NCI-H1048 (cell line): ENCODE measurements around the gene BLVRA.
"Not testable (repeated sequence)": the region's sequence is repeated elsewhere in the genome, so short reads cannot be mapped to it uniquely, and the experiment has no call there.

Experiments
- DNase-seq: peaks from one replicate; lab custom pipeline; 2025; lab: John Stamatoyannopoulos, UW

The BLVRA gene

DNA sequence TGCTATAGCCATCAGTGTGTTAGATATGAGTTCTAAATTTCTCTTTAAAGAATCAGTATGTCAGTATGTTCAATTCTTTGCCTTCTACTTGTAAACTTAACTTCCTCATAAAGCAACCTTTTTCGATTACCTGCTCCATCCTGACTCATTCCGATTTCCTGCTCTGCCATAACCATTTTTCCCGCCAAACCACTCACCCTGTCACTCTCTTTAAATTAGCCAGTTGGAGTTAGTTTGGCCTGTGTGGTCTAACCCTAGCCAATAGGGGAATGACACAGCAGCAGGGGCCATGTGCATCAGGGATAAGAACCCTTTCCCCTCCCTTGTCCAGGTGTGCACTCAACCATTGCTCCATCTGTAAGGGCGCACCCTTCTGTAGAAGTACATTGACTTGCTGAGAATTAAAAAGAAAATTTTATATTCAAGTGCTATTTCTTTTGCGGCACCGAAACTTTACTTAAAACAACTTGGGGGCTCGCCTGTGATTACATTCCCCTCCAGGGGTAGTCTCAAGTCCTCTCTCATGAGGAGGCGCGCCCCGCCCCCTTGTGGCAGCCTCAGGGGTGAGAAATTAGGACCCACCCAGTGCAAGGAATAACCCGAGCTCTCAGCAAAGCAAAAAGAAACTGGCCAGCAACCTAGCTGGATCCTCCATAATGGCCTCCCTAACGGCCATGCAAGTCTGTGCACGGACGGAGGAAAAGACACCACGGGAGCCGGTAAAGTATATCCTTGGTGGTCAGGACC is 51.9 kb downstream of the BLVRA start:
- not testable (repeated sequence) for DNase-seq

DNA sequence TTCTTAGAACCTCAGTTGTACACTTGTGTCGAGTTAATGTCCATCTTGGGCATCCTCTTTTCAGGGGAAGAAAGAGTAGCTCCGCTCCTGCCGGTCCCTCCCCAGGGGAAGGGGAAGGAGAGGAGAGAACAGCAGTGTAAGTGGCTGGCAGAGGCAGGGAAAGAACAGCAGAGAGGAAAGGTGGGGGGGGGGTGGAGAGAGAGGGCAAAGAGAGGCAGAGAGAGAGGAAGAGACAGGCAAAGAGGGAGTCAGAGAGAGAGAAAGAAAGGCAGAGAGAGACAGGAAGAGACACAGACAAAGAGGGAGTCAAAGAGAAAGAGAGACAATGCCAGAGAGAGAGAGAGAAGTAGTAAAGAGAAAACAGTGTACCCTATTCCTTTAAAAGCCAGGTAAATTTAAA is 56.9 kb downstream of the BLVRA start:
- no peak for DNase-seq

DNA sequence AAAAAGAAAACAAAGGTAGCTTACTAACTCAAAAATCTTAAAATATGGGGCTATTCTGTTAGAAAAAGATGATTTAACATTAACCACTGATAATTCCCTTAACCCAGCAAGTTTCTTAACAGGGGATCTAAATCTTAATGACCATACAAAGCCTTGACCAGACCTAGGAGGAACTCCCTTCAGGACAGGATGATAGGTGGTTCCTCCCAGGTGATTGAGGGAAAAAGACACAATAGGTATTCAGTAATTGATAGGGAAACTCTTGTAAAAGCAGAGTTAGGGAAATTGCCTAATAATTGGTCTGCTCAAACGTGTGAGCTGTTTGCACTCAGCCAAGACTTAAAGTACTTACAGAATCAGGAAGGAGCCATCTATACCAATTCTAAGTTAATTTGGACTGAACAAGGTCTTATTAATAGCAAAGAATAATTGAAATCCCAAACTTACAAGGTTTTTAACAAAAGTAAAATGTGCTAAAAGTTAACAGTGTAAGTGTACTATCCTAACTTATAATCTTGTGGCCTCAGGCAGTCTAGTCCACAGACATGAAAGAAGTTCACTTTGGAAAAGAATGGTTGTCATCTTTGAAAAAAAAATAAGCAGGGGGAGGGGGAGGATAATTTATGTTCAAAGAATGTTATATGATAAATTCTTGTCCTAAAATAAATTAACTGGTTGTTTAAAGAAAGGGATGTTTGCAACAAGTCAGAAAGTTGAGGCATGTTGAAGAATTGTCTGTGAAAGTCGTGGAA is 57.7 kb downstream of the BLVRA start:
- not testable (repeated sequence) for DNase-seq

DNA sequence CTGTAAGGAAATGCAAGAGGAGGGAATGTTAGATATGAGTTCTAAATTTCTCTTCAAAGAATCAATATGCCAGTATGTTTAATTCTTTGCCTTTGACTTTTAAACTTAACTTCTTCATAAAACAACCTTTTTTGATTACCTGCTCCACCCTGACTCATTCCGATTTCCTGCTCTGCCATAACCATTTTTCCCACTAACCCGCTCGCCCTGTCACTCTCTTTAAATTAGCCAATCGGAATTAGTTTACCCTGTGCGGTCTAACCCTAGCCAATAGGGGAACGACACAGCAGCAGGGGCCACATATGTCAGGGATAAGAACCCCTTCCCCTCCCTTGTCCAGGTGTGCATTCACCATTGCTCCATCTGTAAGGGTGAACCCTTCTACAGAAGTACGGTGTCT is 64.9 kb downstream of the BLVRA start:
- not testable (repeated sequence) for DNase-seq

DNA sequence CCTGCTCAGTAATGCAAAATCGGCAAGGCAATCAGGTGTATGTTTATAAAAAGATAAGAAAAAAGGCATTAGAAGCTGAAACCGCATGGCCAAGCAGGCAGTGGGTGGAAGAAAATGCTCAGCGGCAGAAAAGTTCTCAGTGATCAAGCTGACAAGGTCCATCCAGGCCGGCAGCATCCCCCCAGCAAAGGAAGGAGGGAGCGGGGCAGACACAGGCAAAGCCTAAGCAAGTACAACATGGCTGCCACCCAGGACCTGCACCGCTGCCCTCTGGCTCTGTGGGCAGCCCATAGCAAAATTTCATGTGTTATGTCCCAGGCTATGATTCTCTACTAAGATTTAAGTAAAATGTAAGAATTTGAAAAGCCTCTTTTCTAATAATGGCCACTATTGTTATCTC is 65.5 kb downstream of the BLVRA start:
- DNase-seq: no peak

DNA sequence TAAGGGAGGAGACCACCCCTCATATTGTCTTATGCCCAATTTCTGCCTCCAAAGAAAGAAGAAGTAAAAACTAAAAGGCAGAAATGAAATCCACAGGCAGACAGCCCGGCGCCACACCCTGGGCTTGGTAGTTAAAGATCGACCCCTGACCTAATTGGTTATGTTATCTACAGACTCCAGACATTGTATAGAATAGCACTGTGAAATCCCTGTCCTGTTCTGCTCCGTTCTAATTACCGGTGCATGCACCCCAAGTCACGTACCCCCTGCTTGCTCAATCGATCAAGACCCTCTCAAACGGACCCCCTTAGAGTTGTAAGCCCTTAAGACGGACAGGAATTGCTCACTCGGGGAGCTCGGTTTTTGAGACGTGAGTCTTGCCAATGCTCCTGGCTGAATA is 66.0 kb downstream of the BLVRA start:
- not testable (repeated sequence) for DNase-seq

DNA sequence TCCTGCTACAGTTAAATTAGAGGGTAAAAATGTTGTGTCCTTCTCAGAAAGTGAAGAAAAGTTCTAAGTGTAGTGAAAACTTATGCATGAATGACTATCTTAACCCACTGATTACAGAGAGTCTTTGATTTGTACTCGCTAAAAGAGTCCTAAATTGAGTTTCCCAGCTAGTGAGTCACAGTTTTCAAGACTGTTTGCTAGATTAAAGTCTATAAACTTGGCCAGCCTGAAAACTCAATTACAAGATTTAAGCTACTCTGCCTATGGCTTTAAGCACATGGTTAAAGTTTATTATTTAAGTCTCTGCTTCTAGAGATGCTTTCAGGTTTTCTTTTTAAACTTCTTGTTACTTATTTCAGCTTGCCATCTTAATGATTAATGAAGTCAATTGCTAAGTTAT is 66.5 kb downstream of the BLVRA start:
- DNase-seq: no peak

DNA sequence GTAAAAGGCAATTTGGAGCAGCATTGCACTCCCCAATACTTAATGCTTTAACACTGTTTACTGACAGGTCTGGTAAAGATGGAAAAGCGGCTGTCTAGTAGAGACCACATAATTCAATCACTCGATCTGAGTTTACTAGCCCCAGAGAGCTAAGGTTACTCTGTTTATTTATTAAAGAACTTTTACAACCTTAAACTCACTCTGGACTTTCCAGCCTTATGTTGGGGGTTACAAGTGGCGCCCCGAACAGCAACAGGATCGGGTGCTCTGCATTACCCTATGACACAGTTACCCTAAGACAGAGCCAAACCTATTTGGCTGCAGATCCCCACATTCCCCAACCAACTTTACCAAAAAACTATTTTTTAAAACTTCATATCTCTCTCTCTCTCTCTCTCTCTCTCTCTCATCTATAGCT is 66.9 kb downstream of the BLVRA start:
- no peak for DNase-seq

DNA sequence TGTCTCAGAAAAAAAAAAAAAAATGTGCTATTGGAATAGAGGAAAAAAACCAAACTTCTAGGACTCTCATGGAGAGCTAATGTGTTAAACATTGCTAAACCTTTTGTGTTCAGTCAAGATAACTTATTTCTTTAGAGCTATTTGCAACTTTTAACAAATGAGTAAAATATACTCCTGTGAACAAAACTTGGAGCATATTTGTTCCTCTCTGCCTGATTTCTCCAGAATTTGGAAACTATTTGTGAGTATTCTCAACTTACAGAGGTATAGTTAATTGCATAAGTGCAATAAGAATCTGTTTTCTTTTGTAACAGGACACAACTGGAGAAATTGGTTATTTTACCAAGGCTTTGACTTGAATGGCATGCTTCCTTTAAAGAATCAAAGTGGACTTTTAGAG is 72.4 kb downstream of the BLVRA start:
- DNase-seq: not testable (repeated sequence)

DNA sequence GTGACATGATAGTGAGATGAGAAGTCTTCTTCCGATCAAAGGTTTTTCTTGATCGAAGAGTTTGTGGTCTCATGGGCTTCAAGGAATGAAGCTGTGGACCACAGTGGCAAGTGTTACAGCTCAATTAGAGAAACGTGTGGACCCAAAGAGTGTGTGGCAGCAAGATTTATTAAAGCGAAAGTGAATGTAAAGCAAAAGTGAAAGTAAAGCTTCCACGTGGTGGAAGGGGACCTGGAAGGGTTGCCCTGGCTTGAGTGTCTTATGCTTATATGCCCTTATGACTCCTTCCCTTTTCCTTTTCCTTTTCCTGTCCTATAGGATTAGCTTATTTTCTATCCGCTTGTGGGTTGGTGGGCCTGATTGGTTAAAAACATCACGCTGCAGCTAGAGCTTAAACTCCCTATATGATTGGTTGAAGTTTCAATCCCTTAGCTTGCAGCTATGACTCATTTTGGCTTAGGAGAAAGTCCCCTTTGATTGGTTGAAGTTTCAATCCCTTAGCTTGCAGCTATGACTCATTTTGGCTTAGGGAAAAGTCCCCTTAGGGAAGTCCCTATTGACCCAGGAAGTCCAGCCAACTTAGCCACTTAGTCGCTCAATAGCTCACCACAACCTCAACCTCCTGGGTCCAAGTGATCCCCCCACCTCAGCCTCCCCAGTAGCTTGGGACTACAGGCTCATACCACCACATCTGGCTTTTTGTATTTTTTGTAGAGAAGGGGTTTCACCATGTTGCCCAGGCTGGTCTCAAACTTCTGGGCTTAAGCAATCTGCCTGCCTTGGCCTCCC is 76.2 kb downstream of the BLVRA start:
- no peak for DNase-seq

DNA sequence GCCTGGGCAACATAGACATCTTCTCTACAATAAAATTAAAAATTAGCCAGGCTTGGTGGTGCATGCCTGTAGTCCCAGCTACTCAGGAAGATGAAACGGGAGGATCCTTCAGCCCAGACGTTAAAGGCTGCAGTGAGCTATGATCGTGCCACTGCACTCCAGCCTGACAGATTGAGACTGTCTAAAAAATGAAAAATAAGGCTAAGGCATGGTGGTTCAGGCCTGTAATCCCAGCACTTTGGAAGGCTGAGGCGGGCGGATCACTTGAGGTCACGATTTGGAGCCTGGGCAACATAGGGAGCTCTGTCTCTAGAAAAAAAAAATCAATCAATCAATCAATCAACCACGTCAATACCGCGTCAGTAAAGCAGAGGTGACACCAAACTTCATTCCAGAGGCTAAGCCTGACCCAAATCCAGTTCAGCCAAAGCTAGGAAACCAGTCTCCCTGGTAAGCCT is 79.8 kb downstream of the BLVRA start:
- DNase-seq: no peak

DNA sequence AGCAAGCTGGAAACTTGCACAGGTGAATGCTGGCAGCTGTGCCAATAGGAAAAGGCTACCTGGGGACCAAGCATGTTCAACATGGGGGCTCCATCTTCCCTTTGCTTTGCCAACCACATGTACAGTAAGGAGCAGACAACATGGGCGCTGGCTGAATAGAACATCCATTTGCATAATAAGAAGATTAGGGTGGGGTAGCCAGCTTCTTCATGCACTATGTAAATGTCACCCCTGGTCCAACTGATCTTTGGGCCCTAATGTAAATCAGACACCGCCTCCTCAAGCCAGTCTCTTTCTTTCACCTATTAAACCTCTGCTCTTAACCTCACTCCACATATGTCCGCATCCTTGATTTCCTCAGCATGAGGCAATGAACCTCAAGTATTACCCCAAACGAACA is 84.8 kb downstream of the BLVRA start:
- DNase-seq: no peak

DNA sequence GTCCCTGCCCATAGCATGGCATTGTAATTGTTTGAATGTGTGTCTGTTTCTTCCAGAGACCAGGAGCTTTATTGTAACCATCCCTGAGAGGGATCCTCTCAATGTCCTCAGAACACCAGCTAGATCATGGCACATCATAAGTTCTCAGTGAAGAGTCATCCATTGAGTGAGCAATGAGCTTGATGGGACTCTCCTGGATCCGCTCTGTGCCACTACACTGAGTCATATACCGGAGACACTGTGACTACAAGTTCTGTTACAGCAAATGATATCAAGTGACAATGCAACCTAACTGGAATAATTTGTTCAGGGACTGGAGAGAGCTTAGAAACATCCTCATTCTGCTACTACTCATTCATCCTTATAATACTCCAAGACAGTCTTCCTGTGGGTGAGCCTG is 85.8 kb downstream of the BLVRA start:
- no peak for DNase-seq

DNA sequence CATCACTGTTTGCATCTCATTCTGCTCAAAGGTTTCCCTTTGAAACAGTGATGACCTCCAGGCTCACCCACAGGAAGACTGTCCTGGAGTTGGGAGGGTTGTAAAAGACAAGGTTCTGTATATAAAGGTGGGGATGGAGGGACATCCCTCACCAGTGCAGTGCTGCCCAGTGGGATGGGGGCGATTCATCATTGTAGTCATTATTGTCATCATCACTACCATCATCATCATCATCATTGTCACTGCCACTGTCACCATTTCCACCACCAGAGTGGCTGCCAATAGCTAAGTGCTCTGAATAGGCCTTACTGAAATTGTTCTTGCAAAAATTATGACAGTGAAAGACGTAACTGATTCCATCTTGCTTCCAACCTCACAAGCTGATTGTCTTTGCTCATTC is 86.2 kb downstream of the BLVRA start:
- DNase-seq: no peak

DNA sequence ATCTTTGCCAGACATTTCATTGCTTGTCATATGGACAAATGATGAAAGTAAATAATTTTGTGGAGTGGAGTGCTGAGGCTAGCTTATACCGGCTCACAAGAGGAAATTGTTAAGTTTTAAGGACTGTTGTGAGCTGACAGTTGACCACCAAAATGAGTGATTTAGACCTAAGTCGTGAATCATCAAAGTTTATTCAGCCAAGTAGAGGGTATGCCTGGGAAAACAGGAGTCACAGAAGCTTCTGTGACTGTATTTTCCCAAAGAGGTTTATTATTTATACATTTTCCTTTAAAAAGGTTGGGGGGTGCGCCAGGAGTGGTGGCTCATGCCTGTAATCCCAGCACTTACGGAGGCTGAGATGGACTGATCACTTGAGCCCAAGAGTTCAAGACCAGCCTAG is 89.0 kb downstream of the BLVRA start:
- DNase-seq: no peak

DNA sequence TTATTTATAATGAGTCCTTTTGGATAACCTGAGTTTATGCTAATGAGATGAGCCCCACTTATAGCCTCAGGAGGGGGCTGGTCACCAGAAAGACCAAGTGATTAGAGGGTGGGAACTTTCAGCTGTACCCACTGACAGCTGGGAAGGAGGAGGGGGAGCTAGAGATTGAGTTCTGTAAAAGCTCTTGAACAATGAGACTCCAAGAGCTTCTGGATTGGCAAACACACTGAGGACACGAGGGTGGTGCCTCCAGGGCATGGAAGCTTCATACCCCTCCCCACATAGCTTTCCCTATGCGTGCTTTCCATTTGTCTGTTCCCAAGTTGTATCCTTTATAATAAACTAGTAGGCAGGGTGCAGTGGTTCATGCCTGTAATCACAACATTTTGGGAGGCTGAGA is 90.6 kb downstream of the BLVRA start:
- DNase-seq: no peak

DNA sequence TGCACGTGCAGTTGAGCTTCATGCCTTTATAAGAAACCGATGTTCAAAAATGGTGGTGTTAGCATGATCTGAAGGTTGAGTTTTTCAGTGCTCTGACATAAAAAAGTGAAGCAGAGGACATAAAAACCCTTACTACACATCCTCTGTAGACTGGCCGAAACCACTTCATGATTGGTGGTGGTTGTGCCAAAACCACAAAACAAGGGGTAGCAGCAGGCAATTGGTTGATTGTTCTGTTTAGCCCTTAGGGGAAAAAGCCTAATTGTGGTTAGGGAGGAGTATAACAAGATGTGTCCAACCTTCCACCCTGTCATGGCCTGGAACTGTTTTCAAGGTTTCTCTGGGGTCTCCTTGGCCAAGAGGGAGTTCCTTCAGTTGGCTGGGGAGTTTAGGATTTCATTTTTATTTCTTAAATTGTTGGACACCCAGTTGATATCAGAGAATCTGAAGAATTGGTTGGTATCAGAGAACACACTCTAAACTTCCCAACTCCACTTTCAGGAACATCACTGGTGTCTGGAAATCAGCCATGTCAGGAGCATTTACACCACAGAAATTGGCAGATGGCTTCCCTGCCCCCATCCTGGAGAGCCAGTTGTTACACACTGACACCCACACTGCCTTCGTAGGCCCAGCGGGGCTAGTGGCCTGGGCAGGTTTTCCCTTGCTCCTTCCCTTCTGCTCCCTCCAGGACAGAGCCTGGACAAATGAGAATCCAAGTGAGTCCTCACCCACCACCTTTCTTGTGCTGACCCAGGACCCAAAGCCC is 92.1 kb downstream of the BLVRA start:
- no peak for DNase-seq

DNA sequence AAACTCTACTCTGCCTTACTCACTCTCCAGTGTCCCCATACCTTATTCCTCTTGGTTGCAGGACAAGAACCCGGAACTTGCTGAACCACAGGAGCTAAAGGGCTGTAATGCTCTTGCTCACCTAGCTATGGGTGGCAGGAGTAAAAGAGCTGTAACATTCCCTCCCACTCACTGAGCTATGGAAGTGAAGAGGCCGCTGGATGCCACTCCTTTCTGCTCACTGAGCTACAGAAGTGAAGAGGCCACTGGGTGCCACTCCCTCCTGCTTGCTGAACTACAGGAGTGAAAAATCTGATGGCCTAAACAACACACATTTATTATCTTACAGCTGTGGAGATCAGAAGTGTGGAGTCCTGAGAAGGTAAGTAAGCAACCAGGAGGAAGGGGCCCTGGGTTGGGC is 93.3 kb downstream of the BLVRA start:
- DNase-seq: no peak

DNA sequence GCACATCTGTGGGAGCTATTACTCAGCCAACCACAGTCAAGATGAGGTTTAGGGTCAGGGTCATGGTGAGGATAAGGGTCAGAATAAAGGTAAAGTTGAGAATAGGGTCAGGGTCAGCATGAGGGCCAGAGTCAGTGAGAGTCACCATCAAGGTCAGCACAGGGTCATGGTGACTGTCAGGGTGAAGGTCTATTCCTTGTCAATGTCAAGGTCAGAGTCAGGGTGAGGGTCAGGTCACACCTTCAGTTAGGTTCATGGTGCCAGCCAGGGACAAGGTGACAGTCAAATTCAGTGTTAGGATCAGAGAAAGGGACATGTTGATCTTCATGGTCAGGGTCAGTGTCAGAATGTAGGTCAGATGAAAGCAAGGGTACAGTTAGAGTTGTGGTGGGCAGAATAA is 96.7 kb downstream of the BLVRA start:
- DNase-seq: no peak

DNA sequence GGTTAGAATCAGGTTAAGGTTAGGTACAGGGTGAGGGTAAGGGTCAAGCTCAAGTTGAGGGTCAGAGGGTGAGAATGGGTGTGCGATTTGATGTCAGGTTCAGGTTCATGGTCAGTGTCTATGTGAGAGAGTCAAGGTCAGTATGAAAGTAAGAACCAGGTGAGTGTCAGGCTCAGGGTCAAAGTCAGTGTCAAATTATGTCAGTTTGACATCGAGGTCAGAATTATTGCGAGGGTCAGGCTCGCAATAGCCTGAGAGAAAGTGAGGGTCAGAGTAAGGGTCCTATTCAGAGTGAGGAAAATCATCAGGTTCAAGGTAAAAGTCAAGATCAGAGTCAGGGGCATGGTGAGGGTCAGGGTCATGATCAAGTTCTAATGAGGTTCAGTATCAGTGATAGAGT is 97.8 kb downstream of the BLVRA start:
- no peak for DNase-seq
